HG03460 (cell line): ENCODE data around the gene GPC2.

Experiments
- ATAC-seq: cut with Tn5 transposase; IDR thresholded peaks from one replicate; pipeline ENCODE4 v1.9.1; 2021; ENCODE audit not compliant: unreplicated experiment

The GPC2 gene

DNA sequence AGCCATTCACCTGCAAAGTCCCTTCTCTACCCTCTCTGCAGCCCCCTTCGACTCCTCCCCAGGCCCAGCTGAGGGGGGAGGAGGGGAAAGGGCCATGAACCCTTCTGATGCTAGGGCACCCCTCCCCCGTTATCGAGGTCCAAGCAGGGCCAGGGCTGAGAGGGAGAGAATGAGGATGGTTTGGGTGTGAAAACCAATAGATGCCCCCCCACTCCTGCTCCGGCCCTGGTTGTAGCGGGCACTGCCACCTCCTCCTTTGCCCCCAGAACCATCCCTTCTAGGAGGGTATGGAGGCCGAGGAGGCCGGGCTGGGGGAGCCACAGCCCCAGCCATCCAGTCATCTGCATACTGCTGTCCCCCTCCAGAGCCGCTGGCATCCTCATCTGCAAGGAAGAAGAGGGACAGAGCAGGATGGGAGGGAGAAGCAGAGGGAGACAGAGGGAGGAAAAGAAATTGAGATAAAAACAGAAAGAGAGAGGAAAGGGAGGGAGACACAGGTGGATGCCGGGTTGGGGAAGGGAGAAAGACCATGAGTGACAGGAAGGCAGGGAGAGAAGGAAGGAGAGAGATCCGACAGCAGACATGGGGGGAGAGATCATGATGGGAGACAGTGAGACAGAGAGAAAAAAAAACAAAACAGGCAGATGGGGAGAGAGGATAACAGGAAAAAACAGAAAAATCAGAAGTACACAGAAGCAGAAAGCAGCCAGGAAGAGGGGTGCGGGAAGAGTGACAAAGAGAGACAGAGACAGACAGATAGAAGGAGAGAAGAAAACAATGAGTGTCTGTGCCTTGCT lies 6.9 kb downstream of the GPC2 start:
- no peak for ATAC-seq

DNA sequence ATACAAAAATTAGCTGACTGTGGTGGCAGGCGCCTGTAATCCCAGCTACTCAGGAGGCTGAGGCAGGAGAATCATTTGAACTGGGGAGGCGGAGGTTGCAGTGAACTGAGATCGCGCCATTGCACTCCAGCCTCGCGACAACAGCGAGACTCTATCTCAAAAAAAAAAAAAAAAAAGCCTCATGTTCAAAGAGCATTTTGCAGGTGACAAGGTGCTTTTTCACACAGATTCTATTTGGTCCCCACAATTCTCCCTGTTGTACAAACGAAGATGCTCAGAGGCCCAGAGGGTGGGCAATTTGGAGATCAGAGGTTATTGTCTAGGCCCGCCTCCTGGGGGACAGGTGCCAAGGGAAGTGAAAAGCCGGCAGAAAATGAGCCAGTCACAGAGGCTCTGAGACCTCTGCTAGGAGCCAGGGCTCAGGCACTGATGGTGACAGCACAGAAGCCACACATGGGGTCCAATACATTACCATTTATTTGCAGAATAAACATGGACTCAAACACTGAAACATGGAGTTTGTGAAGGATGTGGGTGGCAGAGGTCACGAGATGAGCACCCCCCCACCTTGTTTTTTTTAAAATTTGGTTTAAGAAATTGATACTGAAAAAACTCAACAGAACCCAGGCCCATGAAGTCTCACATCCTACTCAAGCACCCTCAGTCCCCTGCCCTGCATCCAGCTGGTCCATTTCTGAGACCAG lies 7.9 kb downstream of the GPC2 start:
- ATAC-seq: no peak

DNA sequence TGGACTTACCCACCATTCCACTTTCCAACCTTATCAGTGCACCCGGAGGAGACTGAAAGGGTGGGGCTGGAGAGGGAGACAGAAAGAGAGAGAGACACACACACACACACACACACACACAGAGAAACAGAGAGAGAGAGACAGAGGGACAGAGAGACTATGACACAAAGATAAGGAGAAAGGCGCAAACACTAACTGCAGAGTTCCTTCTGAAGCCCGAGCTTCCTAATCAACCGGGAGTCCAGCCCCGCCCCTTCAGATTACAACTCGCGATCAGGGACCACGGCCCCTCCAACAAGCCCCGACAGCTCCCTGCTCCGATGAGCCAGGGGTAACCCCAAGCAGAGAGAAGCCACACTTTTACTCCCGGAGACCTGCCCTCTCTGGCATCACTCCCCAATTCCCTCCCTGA lies 9.3 kb downstream of the GPC2 start:
- no peak for ATAC-seq

DNA sequence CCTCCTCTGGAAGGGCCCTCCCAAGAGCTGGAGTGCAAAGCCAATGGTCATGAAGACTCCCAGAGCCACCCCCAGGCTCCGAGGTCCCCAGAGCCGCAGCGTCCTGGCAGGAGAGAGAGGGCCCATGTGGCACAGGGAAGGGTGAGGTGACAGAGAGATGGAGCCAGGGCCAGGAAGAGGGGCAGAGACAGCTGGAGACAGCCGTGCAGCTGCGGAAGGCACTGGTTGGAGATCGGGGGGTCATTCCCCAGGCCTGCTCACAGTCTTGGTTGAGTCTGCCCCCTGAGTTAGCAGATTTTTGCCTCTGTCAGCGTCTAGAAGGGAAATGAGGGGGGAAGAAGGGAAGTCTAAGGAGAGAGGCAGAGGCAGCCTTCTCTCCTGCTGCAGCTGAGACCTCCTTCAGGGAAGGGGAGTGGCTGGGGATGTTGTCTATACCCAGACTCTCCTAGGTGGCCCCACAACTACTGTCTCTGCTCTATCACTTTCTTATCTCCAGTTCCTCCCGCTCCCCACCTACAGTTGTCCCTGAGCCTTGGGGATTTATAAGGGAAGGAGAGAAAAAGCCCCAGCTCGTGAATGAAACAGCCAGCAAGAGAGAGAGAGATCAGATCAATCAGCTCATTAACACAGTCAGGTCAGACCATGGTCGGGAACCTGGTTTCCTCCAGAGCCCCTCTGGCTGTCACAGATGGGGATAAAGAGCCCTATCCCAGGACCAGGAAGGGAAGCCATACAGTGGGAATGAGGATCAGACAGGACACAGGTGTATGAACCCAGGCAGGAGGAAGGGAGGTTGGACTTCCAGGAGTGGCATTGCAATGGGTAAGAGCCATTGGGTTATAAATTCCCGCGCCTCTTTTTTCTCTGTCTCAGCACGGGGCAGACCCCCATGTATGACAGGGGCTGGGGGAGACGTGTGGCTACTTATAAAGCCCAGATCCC lies 9.9 kb downstream of the GPC2 start:
- ATAC-seq: no peak

DNA sequence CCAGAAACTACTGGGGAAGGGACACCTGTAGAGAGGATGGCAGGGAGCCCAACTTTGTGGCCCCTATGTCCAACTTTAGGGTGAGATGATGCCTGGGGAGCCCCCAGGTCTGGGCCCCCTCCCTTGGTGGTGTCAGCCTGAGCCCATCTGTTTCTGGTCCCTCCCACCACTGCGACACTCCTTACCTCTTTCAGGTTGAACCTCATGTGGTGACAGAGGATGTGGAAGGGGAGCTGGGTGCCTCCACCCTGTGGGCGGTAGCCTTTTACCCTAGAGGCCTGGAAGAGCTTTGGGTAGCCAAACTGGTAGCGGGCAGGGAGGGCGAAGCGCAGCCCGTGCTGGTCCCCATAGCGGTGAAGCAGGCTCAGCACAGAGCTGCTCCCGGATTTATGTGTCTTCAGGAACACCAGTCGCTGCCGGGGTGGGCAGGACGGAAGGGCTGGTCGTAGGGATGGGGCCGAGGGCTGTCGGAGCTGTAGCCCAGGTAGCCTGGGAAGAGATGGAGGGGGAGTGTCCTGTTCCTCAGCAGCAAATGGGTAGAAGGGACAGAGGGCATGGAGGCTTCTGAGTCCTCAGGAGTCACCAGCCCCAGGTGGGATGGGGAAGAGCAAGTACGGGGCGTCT lies 10.8 kb downstream of the GPC2 start:
- ATAC-seq: no peak

DNA sequence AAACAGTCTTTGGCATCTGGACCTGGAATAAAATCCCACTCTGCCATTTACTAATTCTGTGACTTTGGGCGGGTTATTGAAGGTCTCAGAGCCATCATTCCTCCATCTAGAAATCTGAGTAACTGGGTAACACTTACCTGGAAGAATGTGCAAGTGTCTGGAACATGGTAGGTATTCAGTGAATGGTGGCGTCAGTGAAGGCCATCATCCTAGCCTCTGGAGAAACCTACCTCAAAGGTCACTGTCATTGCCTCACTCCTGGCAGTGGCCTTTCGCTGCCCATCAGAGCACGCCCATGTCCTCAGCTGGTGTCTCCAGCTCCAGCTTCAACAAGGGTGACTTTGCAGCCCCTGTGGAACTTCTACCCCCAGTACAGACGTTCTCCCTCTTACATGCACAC lies 13.3 kb downstream of the GPC2 start:
- ATAC-seq: no peak

DNA sequence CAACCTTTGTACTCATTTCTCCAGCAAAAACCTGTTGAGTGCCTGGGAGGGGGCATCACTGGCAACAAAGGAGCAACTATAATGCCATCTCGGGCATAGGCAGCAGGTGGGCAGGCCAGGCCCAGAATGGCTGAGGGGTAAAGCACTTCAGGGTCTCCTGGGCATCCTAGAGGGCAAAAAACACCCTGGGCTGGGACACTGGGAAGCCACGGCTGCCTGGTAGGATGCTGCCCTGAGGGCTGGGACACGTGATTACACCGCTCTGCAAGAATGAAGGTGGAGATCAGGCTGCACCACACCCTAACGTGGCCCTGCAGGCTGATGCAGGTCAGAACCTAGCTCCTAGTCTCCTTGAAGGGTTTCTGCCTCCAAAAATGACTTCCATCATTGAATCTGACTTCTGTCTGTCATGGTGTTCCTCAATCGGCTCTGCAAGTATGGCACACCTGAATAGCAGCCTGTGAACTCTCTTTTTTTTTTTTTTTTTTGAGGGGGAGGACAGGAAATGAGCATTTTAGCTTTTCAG lies 14.1 kb downstream of the GPC2 start:
- ATAC-seq: no peak

DNA sequence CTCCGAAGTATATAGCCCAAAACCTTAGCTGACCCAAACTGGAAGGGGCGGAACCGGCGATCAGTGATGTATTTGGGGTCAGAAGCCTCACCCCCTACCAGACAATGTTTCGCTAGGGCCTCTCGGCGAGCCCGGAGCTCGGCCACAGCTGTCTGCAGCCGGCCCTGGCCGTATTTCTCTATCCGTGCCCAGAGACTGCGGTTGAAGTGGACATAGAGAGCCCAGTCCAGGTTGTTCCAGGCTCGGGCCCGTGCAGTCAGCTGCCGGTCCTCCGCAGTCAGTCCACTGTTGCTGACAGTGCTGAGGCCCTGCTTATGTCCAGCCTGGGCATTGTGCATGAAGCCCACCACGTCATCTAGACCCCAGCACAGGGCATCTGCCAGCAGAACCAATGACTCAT lies 17.1 kb downstream of the GPC2 start:
- ATAC-seq: no peak

DNA sequence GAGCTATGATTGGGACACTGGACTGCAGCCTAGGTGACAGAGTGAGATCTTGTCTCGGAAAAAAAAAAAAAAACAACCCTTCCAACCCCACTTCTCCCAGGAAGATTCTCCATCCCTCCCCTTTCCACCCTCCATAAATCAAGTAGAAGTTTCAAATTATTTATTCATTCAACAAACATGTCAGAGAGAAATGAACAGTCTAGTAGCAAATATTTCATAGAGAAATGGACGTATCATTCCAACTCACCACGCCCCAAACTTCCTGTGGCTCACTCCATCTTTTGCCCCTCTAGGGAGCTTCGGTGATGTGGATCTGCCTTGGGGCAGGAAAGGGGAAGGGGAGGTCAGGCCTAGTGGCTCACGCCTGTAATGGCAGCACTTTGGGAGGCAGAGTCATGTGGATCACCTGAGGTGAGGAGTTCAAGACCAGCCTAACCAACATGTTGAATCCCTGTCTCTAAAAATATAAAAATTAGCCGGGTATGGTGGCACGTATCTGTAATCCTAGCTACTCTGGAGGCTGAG lies 18.0 kb downstream of the GPC2 start:
- no peak for ATAC-seq

DNA sequence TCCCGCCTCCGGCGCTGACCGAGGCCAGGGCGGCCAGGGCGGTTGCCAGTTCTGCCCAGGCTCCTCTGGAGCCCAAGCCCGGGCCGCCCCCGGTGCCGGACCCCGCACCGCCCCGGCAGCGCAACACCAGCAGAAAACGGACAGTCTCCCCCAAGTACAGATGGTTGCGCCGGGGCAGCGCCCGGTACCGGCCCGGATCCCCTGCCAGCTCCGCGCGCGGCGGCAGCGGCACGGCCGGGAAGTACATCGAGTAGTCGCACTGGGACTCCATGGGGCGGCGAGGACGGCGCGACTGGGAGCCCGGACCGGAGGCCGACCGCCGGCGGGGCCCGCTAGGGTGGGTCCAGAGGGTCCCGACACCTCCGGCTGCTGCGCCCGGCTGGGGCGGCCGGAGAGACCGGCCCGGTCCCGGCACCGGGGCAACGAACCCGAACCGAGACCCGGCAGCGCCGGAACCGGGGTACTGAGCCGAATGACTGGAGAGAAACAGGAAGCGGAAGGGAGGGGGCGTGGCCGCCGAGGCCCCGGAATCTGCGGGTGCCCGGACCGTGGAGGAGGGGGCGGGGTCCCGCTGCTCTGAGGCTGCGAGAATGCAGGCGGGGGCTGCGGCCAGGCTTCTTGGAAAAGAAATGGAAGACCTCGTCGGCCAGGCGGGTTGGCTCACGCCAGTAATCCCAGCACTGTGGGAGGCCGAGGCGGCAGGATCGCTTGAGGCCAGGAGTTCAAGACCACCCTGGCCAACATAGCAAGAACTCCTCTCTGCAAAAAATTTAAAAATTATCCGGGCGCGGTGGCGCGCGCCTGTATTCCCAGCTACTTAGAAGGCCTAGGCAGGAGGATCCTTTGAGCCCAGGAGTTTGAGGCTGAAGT lies 18.7 kb downstream of the GPC2 start, which contains the start of gene TRAPPC14:
TSS of gene TRAPPC14 (minus strand) at position 495 of the 870 bp plus-strand sequence. CDS start at position 271, 224 bp downstream.
- ATAC-seq: peak; percentile 61

DNA sequence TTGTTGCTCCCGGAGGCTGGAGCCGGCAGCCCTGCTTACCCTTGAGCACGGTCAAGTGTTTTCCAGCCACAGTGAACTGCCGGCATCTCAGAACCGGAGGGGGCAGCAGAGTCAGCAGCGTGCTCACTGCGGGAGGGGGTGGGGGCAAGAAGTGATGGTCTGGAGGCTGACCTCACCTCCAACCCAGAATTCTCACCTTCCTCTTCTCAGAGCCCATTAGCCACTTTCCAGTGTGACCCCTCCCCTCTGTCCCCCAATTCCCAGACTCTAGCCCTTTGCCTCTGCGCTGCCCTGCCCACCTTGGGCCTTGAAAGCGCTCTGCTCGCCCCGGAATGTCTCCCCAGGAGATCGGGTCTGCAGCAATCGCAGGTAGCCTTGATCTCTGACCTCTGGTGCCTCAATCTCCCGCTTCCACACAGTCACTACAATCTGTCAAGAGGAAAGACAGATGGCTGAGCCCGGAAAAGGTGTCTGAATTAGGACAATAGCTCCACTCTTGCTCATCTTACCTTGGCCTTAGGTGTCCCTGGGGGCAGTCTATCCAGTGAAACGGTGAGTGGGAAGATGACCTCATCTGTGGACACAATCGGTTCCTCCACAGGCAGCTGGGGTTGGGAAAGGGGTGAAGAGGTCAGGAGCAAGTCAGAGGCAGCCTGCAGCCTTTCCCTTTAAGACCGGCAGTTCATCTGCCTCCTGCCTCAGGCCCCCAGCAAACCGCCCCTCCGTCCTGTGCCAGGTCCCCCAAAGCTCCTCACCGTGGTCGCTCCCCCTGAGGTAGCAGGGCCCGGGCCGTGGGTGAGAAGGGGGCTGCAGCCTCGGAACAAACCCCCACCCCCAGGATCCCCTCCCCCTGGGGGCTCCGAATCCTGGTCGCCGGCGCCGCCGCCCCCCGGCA lies 19.6 kb downstream of the GPC2 start:
- no peak for ATAC-seq

DNA sequence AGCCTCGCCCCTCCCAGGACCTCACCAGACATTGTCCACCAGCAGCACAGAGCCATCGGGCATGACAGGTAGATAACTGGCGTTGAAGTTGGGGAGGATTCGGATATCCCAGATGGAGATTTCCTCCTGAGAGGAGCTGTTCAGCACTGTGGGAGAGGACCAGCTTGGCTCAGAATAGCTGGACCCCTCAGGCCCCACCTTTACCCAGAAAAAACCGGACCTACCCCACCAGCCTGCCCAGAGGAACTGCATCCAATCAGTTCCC lies 20.2 kb downstream of the GPC2 start:
- no peak for ATAC-seq

DNA sequence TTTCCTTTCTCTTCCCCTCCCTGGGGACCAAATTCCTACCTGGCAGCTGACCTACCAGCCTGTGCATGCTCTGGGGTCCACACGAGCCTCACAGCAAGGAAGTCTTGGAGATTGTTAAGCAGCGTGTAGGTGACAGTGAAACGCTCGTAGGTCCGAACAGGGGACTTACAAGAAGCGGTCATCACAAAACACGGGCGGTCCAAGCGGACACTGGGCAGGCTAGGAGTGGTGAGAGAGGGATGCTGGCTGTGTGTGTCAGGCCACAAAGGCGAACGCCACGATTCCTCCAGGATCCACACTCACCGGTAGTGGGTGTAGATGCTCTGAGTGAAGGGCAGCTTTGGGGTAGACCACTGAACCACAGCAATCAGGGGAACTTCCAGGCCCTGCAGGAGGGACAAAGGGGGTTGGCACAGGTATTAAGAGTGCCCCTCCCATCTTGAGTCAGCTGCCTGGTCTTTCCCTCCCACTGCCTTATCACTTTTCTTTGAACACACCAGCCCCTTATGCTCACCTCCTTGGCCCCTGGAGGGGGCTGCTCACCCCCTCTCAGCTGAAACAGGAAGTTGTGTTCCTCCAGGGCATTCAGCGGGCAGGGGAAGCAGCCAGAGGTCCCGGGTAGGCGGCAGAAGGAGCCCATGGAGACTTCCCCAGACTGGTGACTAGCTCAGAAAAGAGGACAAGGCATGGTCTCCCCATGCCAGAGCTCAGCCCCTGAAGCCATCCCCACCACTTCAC lies 20.7 kb downstream of the GPC2 start:
- ATAC-seq: no peak

DNA sequence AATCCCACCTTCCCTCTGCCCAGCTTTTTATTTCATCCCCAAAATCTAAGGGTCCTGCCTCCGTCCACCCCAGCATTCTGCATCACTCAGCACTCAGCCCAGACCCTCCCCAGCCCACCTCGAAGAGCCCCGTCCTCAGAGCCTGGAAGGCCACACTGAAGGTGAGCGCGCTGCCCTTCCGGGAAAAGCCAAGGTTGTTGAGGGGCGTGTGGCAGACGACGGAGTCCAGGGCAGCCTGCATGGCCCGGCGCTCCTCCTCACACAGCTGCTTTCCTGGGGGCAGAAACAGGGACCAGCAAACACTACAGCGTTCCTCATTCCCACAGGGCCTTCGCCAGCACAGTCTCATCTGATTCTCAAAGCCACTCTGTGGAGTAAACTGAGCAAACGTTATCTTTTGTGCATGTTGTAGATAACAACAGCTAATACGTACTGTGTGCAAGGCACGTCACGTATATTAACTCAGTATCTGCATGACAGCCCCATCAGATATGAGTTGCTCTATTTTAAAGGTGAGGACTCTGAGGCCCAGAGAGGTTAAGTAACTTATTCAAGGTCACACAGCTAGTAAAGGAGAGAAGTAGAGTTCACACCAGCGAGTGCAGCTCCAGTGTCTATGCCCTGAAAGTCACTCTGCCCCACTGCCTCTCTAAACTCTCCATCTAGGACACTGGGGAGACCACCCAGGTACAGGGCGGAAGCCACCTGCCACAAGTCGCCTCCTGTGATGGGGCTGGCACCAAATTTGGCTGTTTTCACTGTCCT lies 21.4 kb downstream of the GPC2 start:
- no peak for ATAC-seq

DNA sequence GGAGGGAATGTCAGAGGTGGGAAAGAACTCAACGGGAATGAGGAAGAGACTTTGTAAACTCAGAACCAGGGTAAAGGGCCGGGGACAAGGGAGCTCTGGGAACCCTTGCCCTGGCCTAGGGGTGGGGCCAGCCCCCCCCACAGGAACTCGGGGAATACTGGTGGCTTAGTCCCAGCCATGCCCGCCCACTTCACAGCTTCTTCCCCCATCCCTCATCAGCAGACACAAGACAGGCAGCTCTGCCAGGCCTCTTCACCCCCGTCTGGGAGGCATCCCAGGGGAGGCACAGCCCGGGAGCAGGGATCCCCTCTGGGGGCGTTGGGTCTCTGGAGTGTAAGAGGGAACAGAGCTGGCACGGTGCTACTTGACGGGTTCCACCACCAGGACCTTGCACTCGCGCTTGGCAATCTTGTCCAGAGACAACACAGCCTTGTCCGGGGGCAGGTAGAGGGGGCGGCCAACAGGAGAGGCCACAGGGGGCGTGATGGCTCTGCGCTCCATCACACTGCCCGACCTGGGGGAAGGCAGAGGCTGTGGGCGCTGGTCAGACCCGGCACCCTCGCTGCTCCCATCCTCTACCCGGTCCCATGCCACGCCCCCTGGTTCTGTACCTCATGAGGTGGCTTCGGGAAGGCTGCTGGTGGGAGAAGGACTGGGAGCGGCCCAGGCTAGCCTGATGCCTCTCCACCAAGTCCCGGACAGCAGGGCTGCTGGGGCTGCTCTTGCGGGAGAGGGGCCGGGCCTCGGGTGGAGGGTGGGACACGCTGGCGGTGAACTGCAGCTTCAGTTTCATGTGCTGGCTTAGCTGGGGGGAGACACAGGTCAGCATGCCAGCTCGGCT lies 22.3 kb downstream of the GPC2 start:
- ATAC-seq: no peak
